Immature natural killer cell (primary cell): Measurements from ENCODE around the gene MBIP. TPM values are rescaled to one million over a fixed set of nuclear protein-coding genes. Genes with fewer than 3 reads are reported as not detected.
A peak's percentile ranks its signal among the peaks of the same experiment; 100 is the strongest.
"Not testable (repeated sequence)": the region's sequence is repeated elsewhere in the genome, so short reads cannot be mapped to it uniquely, and the experiment has no call there.

Source experiments
- DNase-seq, 3 donors: peaks; one replicate each; pipeline ENCODE4 v3.0.0; 2022; ENCODE audit warnings: mixed read lengths in 1 of 3
- H3K27ac Mint-ChIP-seq, 6 donors: one replicate each; pipeline ENCODE4 v1.8.0; 2020; ENCODE audit warnings: mixed read lengths in 6 of 6, mild to moderate bottlenecking in 5 of 6, inconsistent platforms in 4 of 6, moderate library complexity in 3 of 6
- H3K27me3 Mint-ChIP-seq, 3 donors: one replicate each; pipeline ENCODE4 v1.8.0; 2020 to 2021; ENCODE audit warnings: low read depth in 3 of 3, mild to moderate bottlenecking in 3 of 3, mixed read lengths in 3 of 3, moderate library complexity in 3 of 3, inconsistent platforms in 1 of 3
- H3K36me3 Mint-ChIP-seq, 3 donors: one replicate each; pipeline ENCODE4 v1.8.0; 2020; ENCODE audit warnings: mixed read lengths in 3 of 3, inconsistent platforms in 2 of 3, mild to moderate bottlenecking in 2 of 3
- H3K4me1 Mint-ChIP-seq, 2 donors: one replicate each; pipeline ENCODE4 v1.8.0; 2020; ENCODE audit warnings: inconsistent platforms in 2 of 2, mild to moderate bottlenecking in 2 of 2, mixed read lengths in 2 of 2, moderate library complexity in 1 of 2
- H3K4me3 Mint-ChIP-seq, 5 donors: one replicate each; pipeline ENCODE4 v1.8.0; 2020; ENCODE audit warnings: mild to moderate bottlenecking in 5 of 5, mixed read lengths in 5 of 5, inconsistent platforms in 3 of 5, moderate library complexity in 3 of 5
- H3K9me3 Mint-ChIP-seq, 6 donors: one replicate each; pipeline ENCODE4 v1.8.0; 2020; ENCODE audit warnings: mild to moderate bottlenecking in 6 of 6, mixed read lengths in 6 of 6, inconsistent platforms in 4 of 6, moderate library complexity in 3 of 6
- polyA plus RNA-seq, 3 donors: library from polyadenylated mRNA; unstranded; fragments of 300-500 nt; fragmentation: Illumina TruSeq; gene quantifications; one replicate each; pipeline ENCODE4 v1.2.3, GENCODE V29; 2021

MBIP gene
- 10 to 100 TPM in 2 of 3 donors, 1 to 10 TPM in 1; 7.4 to 14.9 (median 10.4) TPM for polyA plus RNA-seq

- Mint-ChIP-seq H3K36me3 (no peaks in the 10 kb centered on the region), H3K27ac (peak within 1 kb of the TSS; percentile 76 to 95 (median 86)), H3K4me3 (peak within 1 kb of the TSS; percentile 90 to 98 (median 94)), H3K9me3 (no peaks in the 10 kb centered on the region), H3K4me1 (peaks cover 27 to 50% of the 10 kb centered on the region in 2 donors), H3K27me3 (peaks cover 2 to 6% (median 6%) of the 10 kb centered on the region in 3 donors)
- DNase-seq, result peak; percentile 71 to 83 (median 79)
Measured at GRCh38 chr14:36320200-36320896, at the start of gene MBIP. MBIP (minus strand) TSS chr14:36320637; CDS start chr14:36320588, 49 bp downstream.

GRCh38 chr14:36367985-36368774, 47.7 kb upstream of the MBIP start:
- Mint-ChIP-seq H3K4me1 (no peaks in the 10 kb centered on the region), H3K36me3 (no peaks in the 10 kb centered on the region), H3K4me3 (no peak overlapping the region), H3K27ac (no peak overlapping the region), H3K27me3 (peaks cover 0 to 4% (median 3%) of the 10 kb centered on the region in 3 donors), H3K9me3 (peaks cover 0 to 6% (median 0%) of the 10 kb centered on the region in 6 donors)
- DNase-seq, result no peak

- peaks cover 0 to 6% (median 4%) of the 10 kb centered on the region in 3 donors for H3K27me3 Mint-ChIP-seq
- H3K4me1 Mint-ChIP-seq, result no peaks in the 10 kb centered on the region
- H3K36me3 Mint-ChIP-seq, result no peaks in the 10 kb centered on the region
- DNase-seq, result no peak
- H3K27ac Mint-ChIP-seq, result no peak overlapping the region
- no peak overlapping the region for H3K4me3 Mint-ChIP-seq
- peaks cover 0 to 6% (median 0%) of the 10 kb centered on the region in 6 donors for H3K9me3 Mint-ChIP-seq
Measured at GRCh38 chr14:36365766-36366165, 45.3 kb upstream of the MBIP start.

GRCh38 chr14:36363704-36364103, 43.3 kb upstream of the MBIP start:
- Mint-ChIP-seq H3K4me3 (no peak overlapping the region), H3K27ac (no peak overlapping the region), H3K9me3 (peaks cover 0 to 6% (median 0%) of the 10 kb centered on the region in 6 donors), H3K27me3 (peaks cover 0 to 4% (median 4%) of the 10 kb centered on the region in 3 donors), H3K36me3 (no peaks in the 10 kb centered on the region), H3K4me1 (no peaks in the 10 kb centered on the region)
- no peak for DNase-seq

- peaks cover 0 to 4% (median 3%) of the 10 kb centered on the region in 3 donors for H3K27me3 Mint-ChIP-seq
- H3K27ac Mint-ChIP-seq, result no peak overlapping the region
- no peak for DNase-seq
- no peak overlapping the region for H3K4me3 Mint-ChIP-seq
- no peaks in the 10 kb centered on the region for H3K36me3 Mint-ChIP-seq
- H3K4me1 Mint-ChIP-seq, result no peaks in the 10 kb centered on the region
- peaks cover 0 to 6% (median 0%) of the 10 kb centered on the region in 6 donors for H3K9me3 Mint-ChIP-seq
Measured at GRCh38 chr14:36362648-36363047, 42.2 kb upstream of the MBIP start.

- peaks cover 0 to 4% (median 3%) of the 10 kb centered on the region in 3 donors for H3K27me3 Mint-ChIP-seq
- no peak overlapping the region for H3K4me3 Mint-ChIP-seq
- peaks cover 9 to 14% (median 10%) of the 10 kb centered on the region in 6 donors for H3K9me3 Mint-ChIP-seq
- H3K27ac Mint-ChIP-seq, result no peak overlapping the region
- H3K4me1 Mint-ChIP-seq, result no peaks in the 10 kb centered on the region
- peaks cover 0 to 6% (median 4%) of the 10 kb centered on the region in 3 donors for H3K36me3 Mint-ChIP-seq
- DNase-seq, result no peak
Measured at GRCh38 chr14:36361210-36361853, 40.9 kb upstream of the MBIP start.

- H3K4me3 Mint-ChIP-seq, result no peak overlapping the region
- no peaks in the 10 kb centered on the region for H3K4me1 Mint-ChIP-seq
- DNase-seq, result no peak
- H3K27ac Mint-ChIP-seq, result no peak overlapping the region
- peaks cover 9 to 28% (median 22%) of the 10 kb centered on the region in 6 donors for H3K9me3 Mint-ChIP-seq
- H3K27me3 Mint-ChIP-seq, result no peaks in the 10 kb centered on the region
- peaks cover 0 to 11% (median 4%) of the 10 kb centered on the region in 3 donors for H3K36me3 Mint-ChIP-seq
Measured at GRCh38 chr14:36356862-36357261, 36.4 kb upstream of the MBIP start.

GRCh38 chr14:36346052-36346451, 25.6 kb upstream of the MBIP start:
- no peak overlapping the region for H3K4me3 Mint-ChIP-seq
- no peak for DNase-seq
- peaks cover 0 to 2% (median 0%) of the 10 kb centered on the region in 6 donors for H3K9me3 Mint-ChIP-seq
- H3K27me3 Mint-ChIP-seq, result peaks cover 2 to 5% (median 3%) of the 10 kb centered on the region in 3 donors
- no peak overlapping the region for H3K27ac Mint-ChIP-seq
- no peaks in the 10 kb centered on the region for H3K36me3 Mint-ChIP-seq
- H3K4me1 Mint-ChIP-seq, result no peaks in the 10 kb centered on the region

GRCh38 chr14:36344211-36344610, 23.8 kb upstream of the MBIP start:
- Mint-ChIP-seq H3K27ac (no peak overlapping the region), H3K27me3 (peaks cover 2 to 6% (median 3%) of the 10 kb centered on the region in 3 donors), H3K4me1 (no peaks in the 10 kb centered on the region), H3K9me3 (peaks cover 0 to 2% (median 0%) of the 10 kb centered on the region in 6 donors), H3K36me3 (no peaks in the 10 kb centered on the region), H3K4me3 (no peak overlapping the region)
- DNase-seq, result no peak

- not testable (repeated sequence) for H3K4me3 Mint-ChIP-seq, H3K27me3 Mint-ChIP-seq, DNase-seq, H3K27ac Mint-ChIP-seq, H3K9me3 Mint-ChIP-seq, H3K4me1 Mint-ChIP-seq, H3K36me3 Mint-ChIP-seq
Measured at GRCh38 chr14:36341811-36342210, 21.4 kb upstream of the MBIP start.

GRCh38 chr14:36340276-36340890, 19.9 kb upstream of the MBIP start:
- Mint-ChIP-seq H3K4me3 (no peak overlapping the region), H3K36me3 (no peaks in the 10 kb centered on the region), H3K27me3 (peaks cover 3 to 6% (median 3%) of the 10 kb centered on the region in 3 donors), H3K4me1 (no peaks in the 10 kb centered on the region), H3K27ac (no peak overlapping the region), H3K9me3 (peaks cover 0 to 5% (median under 1%) of the 10 kb centered on the region in 6 donors)
- DNase-seq, result no peak

- DNase-seq, result no peak
- no peak overlapping the region for H3K27ac Mint-ChIP-seq
- H3K4me1 Mint-ChIP-seq, result no peaks in the 10 kb centered on the region
- no peaks in the 10 kb centered on the region for H3K36me3 Mint-ChIP-seq
- H3K27me3 Mint-ChIP-seq, result peaks cover 3 to 9% (median 6%) of the 10 kb centered on the region in 3 donors
- H3K9me3 Mint-ChIP-seq, result peaks cover 0 to 10% (median under 1%) of the 10 kb centered on the region in 6 donors
- no peak overlapping the region for H3K4me3 Mint-ChIP-seq
Measured at GRCh38 chr14:36339816-36340215, 19.4 kb upstream of the MBIP start.

GRCh38 chr14:36333119-36333518, 12.7 kb upstream of the MBIP start:
- Mint-ChIP-seq H3K4me1 (no peaks in the 10 kb centered on the region), H3K27ac (no peak overlapping the region), H3K4me3 (no peak overlapping the region), H3K27me3 (peaks cover 0 to 16% (median 0%) of the 10 kb centered on the region in 3 donors), H3K9me3 (peaks cover 0 to 7% (median 0%) of the 10 kb centered on the region in 6 donors), H3K36me3 (no peaks in the 10 kb centered on the region)
- no peak for DNase-seq
